HCT116 (cell line): ENCODE data around the gene TPK1. TPM values are rescaled to one million over a fixed set of nuclear protein-coding genes. Genes with fewer than 3 reads are reported as not detected.

Experiments used
- ATAC-seq: fragments of 200-7000 bp; cut with Tn5 transposase; 2 replicates; pipeline ENCODE4 v1.9.1; 2020; ENCODE audit warnings: mild to moderate bottlenecking, moderate library complexity
- BruUV-seq: library from RNA; stranded (reverse); fragments of 400-500 nt; replicated peaks from 2 replicates; lab custom pipeline; 2021; lab: Mats Ljungman, UMichigan
- CTCF ChIA-PET: fragments of 300-600 bp; sonication (Branson Sonifier 250); formaldehyde crosslinking; loops from one replicate; lab custom pipeline; 2021; ENCODE audit warnings: antibody characterized with exemption; lab: Charles Lee
- POLR2A ChIA-PET: fragments of 300-600, 350-600 bp; sonication (Branson Sonifier 250); formaldehyde crosslinking; loops from one replicate; lab custom pipeline; 2021; ENCODE audit warnings: antibody characterized with exemption; lab: Charles Lee
- RAD21 ChIA-PET, 2 experiments: fragments of 300-600 bp; sonication (Branson Sonifier 250); formaldehyde crosslinking; loops; one replicate each; lab custom pipeline; 2023; ENCODE audit warnings: low total read pairs in 2 of 2; ENCODE audit not compliant: uncharacterized antibody in 2 of 2, unreplicated experiment in 2 of 2, low non-redundant PET in 1 of 2; lab: Charles Lee
- DNase-seq: peaks from one replicate; pipeline ENCODE4 v3.0.0-alpha.2; 2010; ENCODE audit warnings: low read depth, low spot score
- H2AFZ ChIP-seq: fragments of 200-600 bp; shearing (Covaris generic), sonication (generic); 2 replicates; pipeline ENCODE4 v1.6.1; 2017; ENCODE audit warnings: low read depth, mixed run types, mixed read lengths, antibody characterized with exemption, low read length; ENCODE audit not compliant: poor library complexity, severe bottlenecking
- H3K27ac ChIP-seq: 2 replicates; pipeline ENCODE4 v1.5.1; 2012; ENCODE audit warnings: low read depth, low read length
- H3K27me3 ChIP-seq: fragments of 200-600 bp; sonication (generic); 2 replicates; pipeline ENCODE4 v1.6.1; 2016; ENCODE audit warnings: mixed run types, low read length, mixed read lengths; ENCODE audit not compliant: insufficient read depth
- H3K36me3 ChIP-seq, 2 experiments: fragments of 200-500 bp in 1 of 2; fragments of 200-600 bp in 1 of 2; sonication (Bioruptor generic) in 1 of 2; sonication (generic) in 1 of 2; 2 replicates each; pipeline versions ENCODE4 v1.5.1 to v1.6.1; 2014 to 2016; ENCODE audit warnings: low read length in 2 of 2, inconsistent platforms in 1 of 2, mixed read lengths in 1 of 2, mixed run types in 1 of 2; ENCODE audit not compliant: insufficient read depth in 2 of 2, control insufficient read depth in 1 of 2
- H3K4me1 ChIP-seq, 2 experiments: fragments of 200-600 bp in 1 of 2; sonication (generic) in 1 of 2; 2 replicates each; pipeline versions ENCODE4 v1.5.1 to v1.6.1; 2012 to 2017; ENCODE audit warnings: low read length in 2 of 2, inconsistent platforms in 1 of 2, mild to moderate bottlenecking in 1 of 2, mixed read lengths in 1 of 2, mixed run types in 1 of 2, moderate library complexity in 1 of 2; ENCODE audit not compliant: insufficient read depth in 2 of 2, control insufficient read depth in 1 of 2
- H3K4me2 ChIP-seq: fragments of 200-600 bp; sonication (generic); 2 replicates; pipeline ENCODE4 v1.6.1; 2017; ENCODE audit warnings: mixed run types, low read length, mixed read lengths
- H3K4me3 ChIP-seq, 2 experiments: fragments of 200-600 bp in 1 of 2; sonication (generic) in 1 of 2; replicated peaks in 1 of 2; 2 replicates each; pipeline ENCODE4 v1.5.1; 2011 to 2016; ENCODE audit warnings: low read length in 2 of 2, control low read depth in 1 of 2, low read depth in 1 of 2, mild to moderate bottlenecking in 1 of 2, mixed read lengths in 1 of 2, mixed run types in 1 of 2
- H3K79me2 ChIP-seq: fragments of 200-600 bp; sonication (generic); 2 replicates; pipeline ENCODE4 v1.6.1; 2017; ENCODE audit warnings: mild to moderate bottlenecking, mixed run types, low read length, moderate library complexity, mixed read lengths; ENCODE audit not compliant: insufficient read depth
- H3K9ac ChIP-seq: fragments of 200-600 bp; sonication (generic); 2 replicates; pipeline ENCODE4 v1.6.1; 2016; ENCODE audit warnings: low read length, mixed read lengths
- H3K9me2 ChIP-seq: fragments of 200-600 bp; sonication (generic), shearing (Covaris generic); 2 replicates; pipeline ENCODE4 v1.6.1; 2017; ENCODE audit warnings: mixed run types, mild to moderate bottlenecking, moderate library complexity; ENCODE audit not compliant: insufficient read depth
- H3K9me3 ChIP-seq, 2 experiments: fragments of 200-500 bp in 1 of 2; fragments of 200-600 bp in 1 of 2; sonication (Bioruptor generic) in 1 of 2; sonication (generic) in 1 of 2; 2 replicates each; pipeline ENCODE4 v1.6.1; 2014 to 2017; ENCODE audit warnings: low read length in 2 of 2, mixed read lengths in 2 of 2, inconsistent platforms in 1 of 2, low read depth in 1 of 2, mild to moderate bottlenecking in 1 of 2, mixed run types in 1 of 2, moderate library complexity in 1 of 2; ENCODE audit not compliant: control insufficient read depth in 1 of 2, insufficient read depth in 1 of 2
- H4K20me1 ChIP-seq: fragments of 200-600 bp; sonication (generic), shearing (Covaris generic); 2 replicates; pipeline ENCODE4 v1.6.1; 2017; ENCODE audit warnings: mixed run types, mild to moderate bottlenecking, moderate library complexity; ENCODE audit not compliant: insufficient read depth
- CTCF ChIP-seq, 3 experiments: fragments of 200-600 bp in 1 of 3; sonication (generic) in 1 of 3; IDR thresholded peaks in 2 of 3; conservative IDR thresholded peaks in 1 of 3; 2 replicates each; pipeline ENCODE4 v1.5.1; 2012 to 2017; ENCODE audit warnings: low read depth in 2 of 3, low read length in 2 of 3, antibody characterized with exemption in 1 of 3, borderline replicate concordance in 1 of 3, control low read depth in 1 of 3, mild to moderate bottlenecking in 1 of 3, mixed read lengths in 1 of 3, mixed run types in 1 of 3, moderate library complexity in 1 of 3; ENCODE audit not compliant: insufficient read depth in 1 of 3
- FOSL1 ChIP-seq: IDR thresholded peaks from 2 replicates; pipeline ENCODE4 v1.6.1; 2012; ENCODE audit warnings: low read depth
- RAD21 ChIP-seq: IDR thresholded peaks from 2 replicates; pipeline ENCODE4 v1.6.1; 2012; ENCODE audit warnings: low read depth, mild to moderate bottlenecking
- SP1 ChIP-seq: IDR thresholded peaks from 2 replicates; pipeline ENCODE4 v1.6.1; 2012; ENCODE audit warnings: low read depth
- ZFX ChIP-seq: fragments of 450-650 bp; IDR thresholded peaks from 2 replicates; pipeline ENCODE4 v1.6.1; 2017
- intact Hi-C: fragments of 100-400 bp; cut with micrococcal nuclease; formaldehyde crosslinking; loops from 2 replicates; pipeline ENCODE4 v1.10.0; 2022
- total RNA-seq: library from RNA; stranded (reverse); gene quantifications from one replicate; pipeline ENCODE4 v1.2.1, GENCODE V29; 2021; ENCODE audit not compliant: unreplicated experiment

TPK1 gene
- total RNA-seq, 1 experiment from 2014 or later = 5.4 TPM

DNA sequence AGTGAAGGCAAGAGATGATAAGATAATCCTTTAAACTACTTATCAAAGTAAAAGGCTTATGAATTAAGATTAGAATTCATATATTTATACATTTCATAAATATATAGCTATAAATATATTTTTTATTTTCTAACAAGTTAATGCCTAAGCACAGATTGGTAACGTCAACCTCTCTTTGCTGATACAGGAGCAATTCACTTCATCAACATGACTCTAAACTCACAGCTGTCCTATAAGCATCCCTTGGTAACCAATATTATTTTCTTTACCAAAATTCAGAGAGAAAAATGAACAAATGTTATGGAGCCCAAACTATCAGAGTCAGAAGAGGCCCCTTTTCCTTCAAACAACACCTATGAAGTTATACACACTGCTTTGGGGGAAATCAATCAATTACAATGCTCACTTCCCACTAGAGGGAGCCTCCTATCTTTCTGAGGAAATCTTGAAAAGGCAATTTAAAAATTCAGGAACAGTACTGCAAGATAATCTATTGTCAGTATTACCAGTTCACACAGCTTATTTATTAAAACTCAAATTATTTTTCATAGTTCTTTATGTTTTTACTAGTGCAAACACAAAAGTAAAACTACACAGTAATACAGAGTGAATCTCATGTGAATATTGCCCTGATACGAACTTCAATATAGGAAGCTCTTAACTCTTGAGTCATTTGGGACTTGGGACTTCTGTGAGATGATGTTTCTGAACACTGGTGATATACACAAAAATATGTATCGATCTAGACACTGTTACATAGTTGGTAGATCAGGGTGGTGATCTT is 381.4 kb downstream of the TPK1 start:
- ChIA-PET CTCF (interaction anchor here (0.7 kb wide), 1 partner anchor 333 kb away, joined by 3 read pairs; no protein-coding TSS in a partner anchor), POLR2A (no interaction called here), RAD21 (no interaction called here)
- H3K4me3 ChIP-seq = no peak overlapping the region
- H3K4me2 ChIP-seq = no peak overlapping the region
- H3K9me3 ChIP-seq = no peaks in the 10 kb centered on the region
- H3K9me2 ChIP-seq = no peaks in the 10 kb centered on the region
- H4K20me1 ChIP-seq = no peaks in the 10 kb centered on the region
- no peaks in the 10 kb centered on the region for H3K27me3 ChIP-seq
- DNase-seq (peak; percentile 8), ATAC-seq (peak; percentile 63; the same call in 1 of the 2 replicates)
- no peak overlapping the region for H3K27ac ChIP-seq
- H2AFZ ChIP-seq = no peak overlapping the region
- H3K4me1 ChIP-seq = no peaks in the 10 kb centered on the region
- H3K36me3 ChIP-seq = no peaks in the 10 kb centered on the region
- TF ChIP-seq CTCF (IDR thresholded peaks at IDR 0.05 in 2 of 3, conservative IDR thresholded peaks at IDR 0.05 in 1 of 3; ENCODE audit: borderline replicate concordance in 1 of 3, insufficient read depth in 1 of 3, low read depth in 2 of 3, low read length in 2 of 3) (peak; percentile 36 to 65 (median 60); a peak in 5 of 6 replicates), ZFX (no peak), RAD21 (peak; percentile 57)
- no TSS peak for BruUV-seq
- no peaks in the 10 kb centered on the region for H3K79me2 ChIP-seq
- intact Hi-C loops = no loop called here
- H3K9ac ChIP-seq = no peak overlapping the region

- Histone ChIP-seq H3K27ac (no peak overlapping the region), H3K9me3 (no peaks in the 10 kb centered on the region), H3K4me1 (no peaks in the 10 kb centered on the region), H2AFZ (no peak overlapping the region), H3K9ac (no peak overlapping the region), H3K9me2 (no peaks in the 10 kb centered on the region), H3K4me3 (no peak overlapping the region), H3K4me2 (no peak overlapping the region), H4K20me1 (no peaks in the 10 kb centered on the region), H3K36me3 (no peaks in the 10 kb centered on the region), H3K79me2 (no peaks in the 10 kb centered on the region), H3K27me3 (no peaks in the 10 kb centered on the region)
- RAD21 ChIA-PET = no interaction called here
- intact Hi-C loops = no loop called here
- ATAC-seq = no peak
- BruUV-seq = no TSS peak
- no peak for DNase-seq
- CTCF ChIA-PET = no interaction called here
- no peak for TF ChIP-seq SP1
- no peak for TF ChIP-seq RAD21
- no peak for TF ChIP-seq FOSL1
- POLR2A ChIA-PET = no interaction called here
These were observed 383.8 kb downstream of the TPK1 start for GRCh38 chr7:144452064-144452463.
